ENCODE results near the gene CFAP20. TPM values are rescaled to one million over a fixed set of nuclear protein-coding genes. Genes with fewer than 3 reads are reported as not detected.

Gene CFAP20
- total RNA-seq, 1 experiment from 2014 or later = 60.4 TPM

DNA sequence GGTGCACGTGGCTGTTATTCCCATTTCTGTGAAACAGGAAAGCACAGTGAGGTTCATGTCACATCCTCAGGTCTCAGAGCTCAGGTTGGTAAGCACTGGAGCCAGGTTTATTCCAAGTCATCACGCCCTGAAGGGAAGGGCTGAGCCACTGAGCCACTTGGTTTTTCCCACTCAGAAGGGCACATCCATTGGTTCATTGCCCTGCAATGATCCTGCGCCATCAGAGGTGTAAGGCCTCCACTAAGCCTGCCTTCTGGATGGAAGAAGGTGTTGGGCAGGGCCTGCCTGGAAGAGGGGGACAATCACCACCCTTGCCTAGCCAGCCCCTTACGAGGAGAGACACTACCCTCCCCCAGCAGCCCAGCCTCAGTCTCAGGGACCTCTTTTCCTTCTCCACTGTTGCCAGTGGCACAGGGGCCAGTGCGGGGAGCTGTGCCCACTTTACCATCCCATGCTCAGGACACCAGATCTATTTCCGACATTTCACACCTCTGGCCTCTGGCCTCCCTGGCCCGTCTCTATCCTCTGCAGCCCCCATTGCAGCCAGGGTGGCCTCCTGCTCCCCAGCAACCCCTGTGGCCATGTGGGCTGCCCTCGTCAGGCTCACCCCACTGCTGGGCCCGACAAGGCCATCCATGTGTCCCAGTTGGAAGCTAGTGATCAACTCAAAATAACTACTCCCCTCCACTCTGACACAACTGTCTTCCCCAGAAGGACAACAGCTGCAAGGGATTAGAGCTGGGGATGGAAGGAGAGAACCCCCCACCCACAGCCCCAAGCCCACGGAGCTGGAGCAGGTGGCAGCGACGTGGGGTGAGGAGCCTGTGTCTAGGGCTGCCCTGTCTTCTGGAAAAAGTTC is 29.9 kb downstream of the CFAP20 start:
- H3K18ac ChIP-seq (ENCODE audit: insufficient read length, low read depth, low read length) = no peak overlapping the region
- H2BK12ac ChIP-seq (ENCODE audit: insufficient read length, low read depth, low read length) = no peak overlapping the region
- no peaks in the 10 kb centered on the region for H3K79me1 ChIP-seq (ENCODE audit: insufficient read depth, low read depth, low read length, poor library complexity, severe bottlenecking)
- no peak overlapping the region for H3K14ac ChIP-seq (ENCODE audit: insufficient read depth, low read length)
- Mint-ChIP-seq H3K27ac (no peak overlapping the region), H3K4me1 (peaks cover 22 to 26% of the 10 kb centered on the region in 2 experiments), H3K36me3 (ENCODE audit: insufficient read depth in 1 of 3, low read depth in 3 of 3) (no peaks in the 10 kb centered on the region; a peak in 1 of 7 replicates), H3K9me3 (no peaks in the 10 kb centered on the region), H3K27me3 (ENCODE audit: low read depth) (peaks cover 4% of the 10 kb centered on the region), H3K4me3 (no peak overlapping the region; a peak in 1 of 5 replicates)
- H3T11ph ChIP-seq (ENCODE audit: low read length) = no peak overlapping the region
- no peak overlapping the region for H4K8ac ChIP-seq (replicated peaks; ENCODE audit: insufficient read length, low read depth, low read length)
- H3K56ac ChIP-seq (ENCODE audit: insufficient read length, low read depth, low read length) = no peak overlapping the region
- no peak overlapping the region for H3K4me2 ChIP-seq (ENCODE audit: insufficient read depth, insufficient read length, low read length)
- H3K9me3 ChIP-seq (ENCODE audit: control insufficient read depth, low read depth, low read length) = no peaks in the 10 kb centered on the region
- no peak for DNase-seq
- H3K27ac ChIP-seq (ENCODE audit: insufficient read length, low read depth, low read length) = no peak overlapping the region
- no peak overlapping the region for H2BK5ac ChIP-seq (ENCODE audit: insufficient read length, low read length)
- no CpG with 5 or more reads among the region's 12 CpGs for WGBS (ENCODE audit: extremely low coverage, insufficient read length, low lambda C conversion rate)
- peaks cover 2% of the 10 kb centered on the region for H3K23me2 ChIP-seq (ENCODE audit: insufficient read length, low read depth, low read length, poor library complexity, severe bottlenecking)
- H4K5ac ChIP-seq (ENCODE audit: insufficient read length, low read depth, low read length) = no peak overlapping the region
- TF ChIP-seq, protein P1, sequence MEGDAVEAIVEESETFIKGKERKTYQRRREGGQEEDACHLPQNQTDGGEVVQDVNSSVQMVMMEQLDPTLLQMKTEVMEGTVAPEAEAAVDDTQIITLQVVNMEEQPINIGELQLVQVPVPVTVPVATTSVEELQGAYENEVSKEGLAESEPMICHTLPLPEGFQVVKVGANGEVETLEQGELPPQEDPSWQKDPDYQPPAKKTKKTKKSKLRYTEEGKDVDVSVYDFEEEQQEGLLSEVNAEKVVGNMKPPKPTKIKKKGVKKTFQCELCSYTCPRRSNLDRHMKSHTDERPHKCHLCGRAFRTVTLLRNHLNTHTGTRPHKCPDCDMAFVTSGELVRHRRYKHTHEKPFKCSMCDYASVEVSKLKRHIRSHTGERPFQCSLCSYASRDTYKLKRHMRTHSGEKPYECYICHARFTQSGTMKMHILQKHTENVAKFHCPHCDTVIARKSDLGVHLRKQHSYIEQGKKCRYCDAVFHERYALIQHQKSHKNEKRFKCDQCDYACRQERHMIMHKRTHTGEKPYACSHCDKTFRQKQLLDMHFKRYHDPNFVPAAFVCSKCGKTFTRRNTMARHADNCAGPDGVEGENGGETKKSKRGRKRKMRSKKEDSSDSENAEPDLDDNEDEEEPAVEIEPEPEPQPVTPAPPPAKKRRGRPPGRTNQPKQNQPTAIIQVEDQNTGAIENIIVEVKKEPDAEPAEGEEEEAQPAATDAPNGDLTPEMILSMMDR (conservative IDR thresholded peaks at IDR 0.05) = no peak
- H3K23ac ChIP-seq (ENCODE audit: insufficient read length, low read depth, low read length) = no peak overlapping the region
- H2BK15ac ChIP-seq (ENCODE audit: low read depth, low read length) = no peak overlapping the region
- no peaks in the 10 kb centered on the region for H3K4me1 ChIP-seq (ENCODE audit: insufficient read depth, low read length)
- no peak overlapping the region for H2AFZ ChIP-seq (ENCODE audit: low read length)
- H4K20me1 ChIP-seq (ENCODE audit: control insufficient read depth, insufficient read depth, insufficient read length) = no peaks in the 10 kb centered on the region
- no peak overlapping the region for H2BK120ac ChIP-seq (ENCODE audit: low read depth, low read length, poor library complexity, severe bottlenecking)
- H3K9ac ChIP-seq (ENCODE audit: extremely low read depth, insufficient read length, low read length) = no peak overlapping the region
- H3K4ac ChIP-seq (ENCODE audit: low read depth, low read length) = no peak overlapping the region
- no peak overlapping the region for H4K91ac ChIP-seq (ENCODE audit: insufficient read length, low read depth, low read length)
- H3K27me3 ChIP-seq (ENCODE audit: insufficient read depth, low read length) = no peaks in the 10 kb centered on the region
- no peak overlapping the region for H2BK20ac ChIP-seq (ENCODE audit: low read depth, low read length, poor library complexity, severe bottlenecking)
- H2AK5ac ChIP-seq (ENCODE audit: insufficient read length, low read length) = no peak overlapping the region
- no peaks in the 10 kb centered on the region for H3K79me2 ChIP-seq (ENCODE audit: insufficient read depth, low read length)

Data from H9 (cell line).